BLaER1 treated with 17β-estradiol and CSF1 and Interleukin-3, amounts not matched to agents 10 nM and 100 nM (cell line): ENCODE measurements around the gene MAPK14.

Experiments used
- H3K27ac ChIP-seq, 11 experiments: shearing (Covaris generic); formaldehyde crosslinking; 2 replicates each; pipeline ENCODE4 v1.8.1; 2022
- H3K27me3 ChIP-seq, 11 experiments: shearing (Covaris generic); formaldehyde crosslinking; 2 replicates each; pipeline ENCODE4 v1.8.1; 2022
- H3K36me3 ChIP-seq, 11 experiments: shearing (Covaris generic); formaldehyde crosslinking; 2 replicates each; pipeline ENCODE4 v1.8.1; 2022
- H3K4me1 ChIP-seq, 10 experiments: shearing (Covaris generic); formaldehyde crosslinking; 2 replicates each; pipeline ENCODE4 v1.8.1; 2022
- H3K4me2 ChIP-seq, 11 experiments: shearing (Covaris generic); formaldehyde crosslinking; 2 replicates each; pipeline ENCODE4 v1.8.1; 2022
- H3K4me3 ChIP-seq, 10 experiments: shearing (Covaris generic); formaldehyde crosslinking; 2 replicates each; pipeline ENCODE4 v1.8.1; 2022
- H3K9ac ChIP-seq, 11 experiments: shearing (Covaris generic); formaldehyde crosslinking; 2 replicates each; pipeline ENCODE4 v1.8.1; 2022
- H3K9me3 ChIP-seq, 11 experiments: shearing (Covaris generic); formaldehyde crosslinking; replicated peaks in 1 of 11; 2 replicates each; pipeline ENCODE4 v1.8.1; 2022
- H4K20me1 ChIP-seq, 11 experiments: shearing (Covaris generic); formaldehyde crosslinking; 2 replicates each; pipeline ENCODE4 v1.8.1; 2022
- Cebpa-rat ChIP-seq, 11 experiments: shearing (Covaris generic); IDR thresholded peaks; 2 replicates each; pipeline ENCODE4 v1.8.1; 2022

The MAPK14 gene

DNA sequence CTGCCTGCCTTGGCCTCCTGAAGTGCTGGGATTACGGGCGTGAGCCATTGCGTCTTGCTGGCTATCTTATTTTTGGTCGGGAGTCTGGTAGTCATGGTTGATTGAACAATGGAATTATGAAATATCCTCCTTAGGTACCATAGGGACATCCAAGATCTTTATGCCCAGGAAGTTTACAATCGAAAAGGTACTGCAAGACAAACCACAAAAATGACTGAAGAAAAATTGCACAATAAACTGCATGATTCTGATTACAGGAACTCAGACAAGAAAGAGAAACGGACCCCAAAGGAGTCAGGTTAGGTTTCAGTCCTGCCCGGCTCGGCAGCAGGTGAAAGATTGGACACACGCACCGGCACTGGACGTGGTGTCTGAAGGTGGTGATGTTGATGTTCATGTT, 8.4 kb upstream of the MAPK14 start:
- TF ChIP-seq Cebpa-rat (IDR thresholded peaks at IDR 0.05), result peak in 9 of 11 experiments; percentile 39 to 77 (median 63); a peak in 13 of 22 replicates
- H3K27ac ChIP-seq, result peak overlapping the region in 9 of 11 experiments; percentile 19 to 68 (median 35); a peak in 12 of 22 replicates
- H3K4me1 ChIP-seq, result peaks cover 13 to 31% (median 24%) of the 10 kb centered on the region in 10 experiments
- peaks cover 12 to 18% (median 15%) of the 10 kb centered on the region in 11 experiments for H3K27me3 ChIP-seq
- H3K9ac ChIP-seq, result no peak overlapping the region; a peak in 2 of 22 replicates
- H3K36me3 ChIP-seq, result no peaks in the 10 kb centered on the region
- 0 out of 20 replicates have a peak overlapping the region, but pooled peaks of 1 of the 10 experiments have one; percentile 2 for H3K4me3 ChIP-seq
- peak overlapping the region; percentile 22 to 72 (median 50); a peak in 19 of 22 replicates for H3K4me2 ChIP-seq
- H3K9me3 ChIP-seq, result peaks cover 0 to 13% (median 0%) of the 10 kb centered on the region in 11 experiments; a peak in 3 of 22 replicates
- H4K20me1 ChIP-seq, result no peaks in the 10 kb centered on the region

DNA sequence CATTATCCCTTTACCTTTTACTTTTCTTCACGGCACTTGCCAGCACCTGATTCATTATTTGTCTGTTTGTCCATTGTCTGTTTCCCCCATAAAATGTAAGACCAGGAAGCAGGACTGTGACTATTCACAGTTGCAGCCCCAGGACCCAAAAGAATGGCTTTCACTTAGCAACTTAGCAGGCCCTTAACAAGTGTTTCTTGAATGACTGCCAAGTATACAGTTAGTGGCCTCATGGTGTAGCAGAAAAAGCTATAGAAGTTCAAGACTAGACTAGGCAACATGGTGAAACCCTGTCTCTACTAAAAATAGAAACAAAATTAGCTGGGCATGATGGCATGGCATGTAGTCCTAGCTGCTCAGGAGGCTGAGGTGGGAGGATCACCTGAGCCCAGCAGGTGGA, 7.5 kb upstream of the MAPK14 start:
- H3K4me1 ChIP-seq, result peaks cover 20 to 39% (median 30%) of the 10 kb centered on the region in 10 experiments
- no peaks in the 10 kb centered on the region for H4K20me1 ChIP-seq
- no peak overlapping the region for H3K4me3 ChIP-seq
- H3K4me2 ChIP-seq, result no peak overlapping the region; a peak in 1 of 22 replicates
- H3K27ac ChIP-seq, result peak overlapping the region in 2 of 11 experiments; percentile 16 to 19; a peak in 2 of 22 replicates
- no peak for TF ChIP-seq Cebpa-rat (IDR thresholded peaks at IDR 0.05)
- peaks cover 0 to 13% (median 0%) of the 10 kb centered on the region in 11 experiments; a peak in 3 of 22 replicates for H3K9me3 ChIP-seq
- no peaks in the 10 kb centered on the region for H3K36me3 ChIP-seq
- H3K9ac ChIP-seq, result no peak overlapping the region
- H3K27me3 ChIP-seq, result peaks cover 22 to 28% (median 25%) of the 10 kb centered on the region in 11 experiments

DNA sequence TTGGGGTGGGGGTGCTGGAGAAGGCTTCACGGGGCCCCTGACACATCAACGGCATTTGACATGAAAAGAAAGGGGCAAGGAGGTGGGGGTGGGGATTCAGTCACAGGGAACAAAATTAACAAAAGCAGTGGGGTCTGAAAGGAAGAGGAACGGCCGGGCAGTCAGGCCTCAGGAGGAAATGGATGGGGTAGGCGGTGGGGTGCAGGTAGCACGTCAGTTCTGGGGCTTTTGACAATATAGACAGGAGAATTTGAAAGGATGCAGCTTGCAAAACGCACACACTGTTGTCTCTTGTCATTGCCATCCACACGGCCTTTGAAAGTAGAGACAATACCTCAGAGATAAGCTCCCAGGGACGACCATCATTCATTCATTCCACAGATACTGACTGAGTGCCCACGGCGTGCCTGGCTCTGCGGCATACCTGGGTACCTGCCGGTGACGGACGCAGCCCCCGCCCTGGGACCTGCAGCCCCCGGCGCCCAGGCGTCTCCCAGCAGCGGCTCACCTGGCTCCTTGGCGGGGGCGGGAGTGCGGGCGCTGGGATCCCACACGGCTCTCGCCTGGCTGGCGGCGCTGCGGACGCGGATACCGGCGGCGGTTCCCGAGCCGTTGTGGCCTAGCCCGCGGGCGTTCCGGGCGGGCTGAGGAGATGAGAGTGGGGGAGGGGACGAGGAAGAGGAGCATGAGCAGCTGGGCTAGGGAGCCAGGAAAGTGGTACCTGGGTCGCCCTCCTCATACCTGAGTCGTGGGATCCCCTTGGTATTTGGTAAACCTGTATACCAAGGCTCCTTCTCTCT, 3.4 kb upstream of the MAPK14 start, which contains the start of gene SLC26A8:
Gene SLC26A8, minus strand, starts transcription at position 646 of the 800 bp plus-strand sequence. CDS start 4,934 bp downstream, outside the sequence.
- no peak for TF ChIP-seq Cebpa-rat (IDR thresholded peaks at IDR 0.05)
- Histone ChIP-seq H3K4me1 (peaks cover 12 to 21% (median 17%) of the 10 kb centered on the region in 10 experiments), H3K4me3 (peak within 1 kb of the TSS in 5 of 10 experiments; percentile 13 to 55 (median 37); a peak in 10 of 20 replicates), H3K9ac (peak within 1 kb of the TSS in 7 of 11 experiments; percentile 10 to 48 (median 18); a peak in 8 of 22 replicates), H3K9me3 (peaks cover 0 to 4% (median 0%) of the 10 kb centered on the region in 11 experiments; a peak in 1 of 22 replicates), H3K36me3 (no peaks in the 10 kb centered on the region; a peak in 1 of 22 replicates), H4K20me1 (peaks cover 0 to 8% (median 0%) of the 10 kb centered on the region in 11 experiments; a peak in 6 of 22 replicates), H3K27ac (no peak within 1 kb of the TSS), H3K27me3 (peaks cover 30 to 41% (median 39%) of the 10 kb centered on the region in 11 experiments), H3K4me2 (peak within 1 kb of the TSS; percentile 62 to 84 (median 71))

- Histone ChIP-seq H3K27ac (no peak overlapping the region), H3K4me1 (peaks cover 13 to 21% (median 17%) of the 10 kb centered on the region in 10 experiments)
Measured at GRCh38 chr6:36025260-36025931, 2.2 kb upstream of the MAPK14 start.

GRCh38 chr6:36025932-36026327, 1.7 kb upstream of the MAPK14 start:
- no peak for TF ChIP-seq Cebpa-rat (IDR thresholded peaks at IDR 0.05)
- Histone ChIP-seq H4K20me1 (peaks cover 0 to 20% (median 8%) of the 10 kb centered on the region in 11 experiments; a peak in 10 of 22 replicates), H3K4me1 (peaks cover 16 to 26% (median 22%) of the 10 kb centered on the region in 10 experiments), H3K27ac (no peak overlapping the region), H3K27me3 (peaks cover 30 to 41% (median 39%) of the 10 kb centered on the region in 11 experiments), H3K4me3 (no peak overlapping the region), H3K4me2 (no peak overlapping the region), H3K36me3 (peaks cover 0 to 7% (median 0%) of the 10 kb centered on the region in 11 experiments; a peak in 4 of 22 replicates), H3K9me3 (0 out of 22 replicates have a peak, but pooled peaks cover 0 to 3% (median 0%) of the 10 kb centered on the region in 11 experiments), H3K9ac (no peak overlapping the region)

More at GRCh38 chr6:36025260-36025931, 2.2 kb upstream of the MAPK14 start:
- H3K9ac ChIP-seq, result no peak overlapping the region
- no peak for TF ChIP-seq Cebpa-rat (IDR thresholded peaks at IDR 0.05)
- peaks cover 0 to 17% (median 5%) of the 10 kb centered on the region in 11 experiments; a peak in 8 of 22 replicates for H4K20me1 ChIP-seq
- H3K9me3 ChIP-seq, result 0 out of 22 replicates have a peak, but pooled peaks cover 0 to 3% (median 0%) of the 10 kb centered on the region in 11 experiments
- H3K4me2 ChIP-seq, result no peak overlapping the region
- peaks cover 0 to 5% (median 0%) of the 10 kb centered on the region in 11 experiments; a peak in 2 of 22 replicates for H3K36me3 ChIP-seq
- no peak overlapping the region for H3K4me3 ChIP-seq
- peaks cover 30 to 41% (median 39%) of the 10 kb centered on the region in 11 experiments for H3K27me3 ChIP-seq

GRCh38 chr6:36028088-36028876, 674 bp downstream of the MAPK14 start:
- Histone ChIP-seq H3K36me3 (peaks cover 0 to 10% (median 0%) of the 10 kb centered on the region in 11 experiments; a peak in 5 of 22 replicates), H3K9me3 (0 out of 22 replicates have a peak, but pooled peaks cover 0 to 3% (median 0%) of the 10 kb centered on the region in 11 experiments), H4K20me1 (peaks cover 10 to 44% (median 23%) of the 10 kb centered on the region in 11 experiments; a peak in 19 of 22 replicates), H3K27ac (peak overlapping the region; percentile 83 to 97 (median 94)), H3K9ac (peak overlapping the region; percentile 92 to 98 (median 96)), H3K4me2 (peak overlapping the region; percentile 73 to 95 (median 88)), H3K27me3 (peaks cover 26 to 35% (median 32%) of the 10 kb centered on the region in 11 experiments), H3K4me1 (peaks cover 37 to 49% (median 46%) of the 10 kb centered on the region in 10 experiments), H3K4me3 (peak overlapping the region; percentile 88 to 100 (median 96))
- TF ChIP-seq Cebpa-rat (IDR thresholded peaks at IDR 0.05), result no peak

- Histone ChIP-seq H3K9ac (peak overlapping the region; percentile 92 to 98 (median 96)), H3K4me1 (peaks cover 41 to 53% (median 50%) of the 10 kb centered on the region in 10 experiments), H3K27me3 (peaks cover 19 to 29% (median 26%) of the 10 kb centered on the region in 11 experiments), H4K20me1 (peaks cover 16 to 50% (median 29%) of the 10 kb centered on the region in 11 experiments; a peak in 20 of 22 replicates), H3K27ac (peak overlapping the region; percentile 83 to 97 (median 94)), H3K36me3 (peaks cover 0 to 16% (median 0%) of the 10 kb centered on the region in 11 experiments; a peak in 6 of 22 replicates), H3K4me2 (peak overlapping the region; percentile 73 to 95 (median 88)), H3K9me3 (0 out of 22 replicates have a peak, but pooled peaks cover 0 to 3% (median 0%) of the 10 kb centered on the region in 11 experiments), H3K4me3 (peak overlapping the region; percentile 88 to 100 (median 96))
- TF ChIP-seq Cebpa-rat (IDR thresholded peaks at IDR 0.05), result peak in 4 of 11 experiments; percentile 29 to 93 (median 64); a peak in 7 of 22 replicates
Measured at GRCh38 chr6:36028877-36029324, 1.3 kb downstream of the MAPK14 start.
